Kidney (tissue), 14 donors: ENCODE measurements around the gene BSN. TPM values are rescaled to one million over a fixed set of nuclear protein-coding genes. Genes with fewer than 3 reads are reported as not detected.
"Not testable (repeated sequence)": the region's sequence is repeated elsewhere in the genome, so short reads cannot be mapped to it uniquely, and the experiment has no call there.

Source experiments
- DNase-seq, 5 donors: peaks; one replicate each; pipeline ENCODE4 v3.0.0-alpha.2; 2013 to 2020
- FAIRE-seq: peaks from 2 replicates; lab custom pipeline; 2012; peaks lifted over from hg19 to GRCh38; lab: Jason Lieb, UNC
- H3K27ac ChIP-seq, 2 donors: one replicate each; pipeline ENCODE4 v1.7.0; 2013; ENCODE audit warnings: low read depth in 2 of 2, low read length in 2 of 2, inconsistent platforms in 1 of 2
- H3K27me3 ChIP-seq: one replicate; pipeline ENCODE4 v1.7.1; 2013; ENCODE audit warnings: low read length, inconsistent platforms; ENCODE audit not compliant: control insufficient read depth, insufficient read depth
- H3K36me3 ChIP-seq, 3 donors: one replicate each; pipeline versions ENCODE4 v1.7.0 to v1.7.1; 2013; ENCODE audit warnings: low read length in 3 of 3, control low read depth in 1 of 3, inconsistent platforms in 1 of 3; ENCODE audit not compliant: insufficient read depth in 3 of 3, control insufficient read depth in 2 of 3
- H3K4me1 ChIP-seq, 3 donors: one replicate each; pipeline versions ENCODE4 v1.7.0 to v1.7.1; 2013; ENCODE audit warnings: low read length in 3 of 3, inconsistent platforms in 1 of 3, low read depth in 1 of 3; ENCODE audit not compliant: control insufficient read depth in 2 of 3, insufficient read depth in 2 of 3
- H3K4me3 ChIP-seq, 3 donors: one replicate each; pipeline versions ENCODE4 v1.7.0 to v1.8.1; 2013; ENCODE audit warnings: low read length in 3 of 3, control low read depth in 1 of 3, inconsistent platforms in 1 of 3
- H3K9ac ChIP-seq, 3 donors: one replicate each; pipeline versions ENCODE4 v1.7.0 to v1.7.1; 2013; ENCODE audit warnings: low read length in 3 of 3, control low read depth in 1 of 3, inconsistent platforms in 1 of 3
- H3K9me3 ChIP-seq, 3 donors: one replicate each; pipeline versions ENCODE4 v1.7.0 to v1.7.1; 2013; ENCODE audit warnings: low read length in 3 of 3, control low read depth in 1 of 3, inconsistent platforms in 1 of 3; ENCODE audit not compliant: control insufficient read depth in 2 of 3, insufficient read depth in 1 of 3
- intact Hi-C: fragments of 100-400 bp; cut with DNase I; formaldehyde crosslinking; loops from one replicate; pipeline ENCODE4 v1.11.1; 2022
- polyA plus RNA-seq: library from polyadenylated mRNA; stranded (reverse); fragments of 350-450 nt; fragmentation: Illumina TruSeq; extraction: RNeasy Lipid Tissue Mini Kit (QIAGEN cat#74804); gene quantifications from one replicate; pipeline ENCODE4 v1.2.3, GENCODE V29; 2014; ENCODE audit warnings: low read depth, low replicate concordance; ENCODE audit not compliant: insufficient read depth
- total RNA-seq: library from RNA; stranded (reverse); fragmentation: NEBNext Ultra II Directional; extraction: Animal tissue kit (Norgen Biotek cat#: 25700); gene quantifications from one replicate; pipeline ENCODE4 v1.2.1, GENCODE V29; 2021
- TF ChIP-seq, protein P1 (sequence below): IDR thresholded peaks from 3 replicates; pipeline ENCODE4 v1.5.1; 2012; ENCODE audit warnings: mild to moderate bottlenecking, moderate library complexity, borderline replicate concordance; ENCODE audit not compliant: insufficient read depth; ENCODE audit errors: extremely low read depth
- donor health status: control.
- donor health status: control.
- donor health status: control.
- donor health status: control.
- donor health status: control.
- donor health status: DM: yes; HTN: yes; CAD: no.
- donor health status: Normal renal cell carcinoma (clear cell type).

The BSN gene
- total and polyA plus RNA-seq, 2 donors from 2014 or later: 0.11 to 1.3 TPM

DNA sequence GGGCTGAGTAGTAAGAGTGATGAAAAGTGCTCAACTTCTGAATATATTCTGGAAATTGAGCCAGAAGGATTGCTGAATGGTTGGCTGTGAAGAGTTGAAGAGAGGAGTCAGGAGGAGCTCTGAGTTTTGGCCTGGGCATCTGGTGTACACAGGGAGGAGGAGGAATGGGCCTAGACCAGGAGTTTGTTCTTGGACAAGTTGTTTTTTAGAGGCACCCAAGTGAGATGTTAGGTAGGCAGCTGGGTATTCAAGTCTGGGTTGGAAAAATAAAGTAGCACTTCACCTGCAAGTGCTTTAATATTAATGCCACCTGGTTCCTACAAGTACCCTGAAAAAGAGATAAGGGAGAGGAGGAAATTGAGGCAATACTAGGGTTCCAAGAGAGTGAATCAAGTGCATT is 14.7 kb downstream of the BSN start:
- H3K4me3 ChIP-seq: no peak overlapping the region
- no peak for FAIRE-seq
- no peaks in the 10 kb centered on the region for H3K27me3 ChIP-seq
- H3K9ac ChIP-seq: no peak overlapping the region
- no peaks in the 10 kb centered on the region for H3K4me1 ChIP-seq
- TF ChIP-seq, protein P1, sequence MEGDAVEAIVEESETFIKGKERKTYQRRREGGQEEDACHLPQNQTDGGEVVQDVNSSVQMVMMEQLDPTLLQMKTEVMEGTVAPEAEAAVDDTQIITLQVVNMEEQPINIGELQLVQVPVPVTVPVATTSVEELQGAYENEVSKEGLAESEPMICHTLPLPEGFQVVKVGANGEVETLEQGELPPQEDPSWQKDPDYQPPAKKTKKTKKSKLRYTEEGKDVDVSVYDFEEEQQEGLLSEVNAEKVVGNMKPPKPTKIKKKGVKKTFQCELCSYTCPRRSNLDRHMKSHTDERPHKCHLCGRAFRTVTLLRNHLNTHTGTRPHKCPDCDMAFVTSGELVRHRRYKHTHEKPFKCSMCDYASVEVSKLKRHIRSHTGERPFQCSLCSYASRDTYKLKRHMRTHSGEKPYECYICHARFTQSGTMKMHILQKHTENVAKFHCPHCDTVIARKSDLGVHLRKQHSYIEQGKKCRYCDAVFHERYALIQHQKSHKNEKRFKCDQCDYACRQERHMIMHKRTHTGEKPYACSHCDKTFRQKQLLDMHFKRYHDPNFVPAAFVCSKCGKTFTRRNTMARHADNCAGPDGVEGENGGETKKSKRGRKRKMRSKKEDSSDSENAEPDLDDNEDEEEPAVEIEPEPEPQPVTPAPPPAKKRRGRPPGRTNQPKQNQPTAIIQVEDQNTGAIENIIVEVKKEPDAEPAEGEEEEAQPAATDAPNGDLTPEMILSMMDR: no peak
- intact Hi-C loops: no loop called here
- H3K27ac ChIP-seq: no peak overlapping the region
- no peak for DNase-seq
- no peaks in the 10 kb centered on the region for H3K9me3 ChIP-seq
- H3K36me3 ChIP-seq: no peaks in the 10 kb centered on the region

DNA sequence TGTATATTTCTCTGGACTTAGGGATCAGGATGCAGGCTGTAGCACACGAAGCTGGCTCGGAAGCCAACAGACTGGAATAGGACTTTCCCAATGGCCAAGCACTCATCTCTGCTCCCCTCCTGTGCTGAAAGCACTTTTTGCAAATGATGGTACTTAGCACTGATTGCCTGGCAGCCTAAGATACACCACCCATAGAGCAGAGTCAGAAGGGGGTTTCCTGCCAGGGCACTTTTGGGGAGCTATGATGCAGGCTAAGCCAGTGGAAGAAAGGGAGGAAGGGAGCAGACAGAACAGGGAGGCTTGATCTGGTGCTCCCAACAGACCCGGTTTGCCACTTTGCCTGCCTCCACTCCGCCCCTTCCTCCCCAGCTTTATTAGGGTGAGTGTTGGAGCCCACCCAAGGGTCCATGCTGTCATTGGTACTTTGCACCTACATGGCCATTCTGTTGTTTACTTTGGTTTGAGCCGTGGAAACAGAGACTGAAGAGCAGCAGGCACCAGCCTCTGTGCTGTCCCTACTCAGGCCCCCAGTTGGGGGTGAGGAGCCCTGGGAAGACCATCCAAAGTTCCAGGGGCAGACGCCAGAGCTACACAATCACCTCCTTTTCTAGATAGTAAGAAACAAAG is 15.9 kb downstream of the BSN start:
- H3K27me3 ChIP-seq: no peaks in the 10 kb centered on the region
- H3K9me3 ChIP-seq: no peaks in the 10 kb centered on the region
- H3K4me1 ChIP-seq: no peaks in the 10 kb centered on the region
- H3K9ac ChIP-seq: no peak overlapping the region
- H3K4me3 ChIP-seq: no peak overlapping the region
- no peak for DNase-seq
- FAIRE-seq: no peak
- TF ChIP-seq, protein P1: no peak
- no peaks in the 10 kb centered on the region for H3K36me3 ChIP-seq
- intact Hi-C loops: no loop called here
- H3K27ac ChIP-seq: no peak overlapping the region

DNA sequence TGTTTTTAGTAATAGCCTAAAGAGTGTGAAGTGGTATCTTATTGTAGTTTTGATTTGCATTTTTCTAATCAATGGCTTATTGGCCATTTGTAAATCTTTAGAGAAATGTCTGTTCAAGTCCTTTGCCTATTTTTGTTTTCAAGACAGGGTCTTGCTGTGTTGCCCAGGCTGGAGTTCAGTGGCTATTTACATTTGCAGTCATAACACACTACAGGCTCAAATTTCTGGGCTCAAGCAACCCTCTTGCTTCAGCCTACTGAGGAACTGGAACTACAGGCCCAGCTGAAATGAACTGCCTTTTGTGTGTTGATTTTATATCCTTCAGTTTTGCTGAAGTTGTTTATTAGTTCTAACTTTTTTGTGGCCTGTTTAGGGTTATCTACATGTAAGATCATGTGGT is 27.9 kb downstream of the BSN start:
- FAIRE-seq: no peak
- no peaks in the 10 kb centered on the region for H3K9me3 ChIP-seq
- intact Hi-C loops: no loop called here
- no peaks in the 10 kb centered on the region for H3K36me3 ChIP-seq
- H3K27me3 ChIP-seq: no peaks in the 10 kb centered on the region
- TF ChIP-seq, protein P1: no peak
- no peak overlapping the region for H3K9ac ChIP-seq
- DNase-seq: no peak
- H3K4me3 ChIP-seq: no peak overlapping the region
- H3K27ac ChIP-seq: no peak overlapping the region
- no peaks in the 10 kb centered on the region for H3K4me1 ChIP-seq

DNA sequence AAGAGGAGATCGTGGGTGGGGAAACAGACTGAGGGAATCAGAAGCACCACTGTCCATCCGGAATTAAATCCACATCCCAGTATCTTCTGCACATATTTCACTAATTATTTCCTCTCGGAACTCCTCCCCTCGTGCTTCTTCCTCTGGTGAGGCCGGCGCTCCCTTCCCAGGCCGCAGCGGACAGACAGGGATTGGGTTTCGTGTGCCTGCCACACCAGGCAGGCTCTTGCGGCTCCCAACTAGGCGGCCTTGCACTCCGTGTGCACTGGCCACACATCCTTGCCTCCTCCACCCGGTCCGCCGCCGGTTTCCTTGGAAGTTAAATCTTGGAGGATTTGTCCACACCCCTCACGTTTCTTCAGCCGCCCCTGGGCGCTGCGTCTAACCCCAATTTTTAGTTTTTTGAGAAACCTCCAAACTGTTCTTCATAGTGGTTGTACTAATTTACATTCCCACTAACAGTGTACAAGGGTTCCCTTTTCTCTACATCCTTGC is 31.0 kb downstream of the BSN start:
- FAIRE-seq, DNase-seq, H3K4me1 ChIP-seq, H3K36me3 ChIP-seq, intact Hi-C loops, H3K27ac ChIP-seq, H3K9ac ChIP-seq, H3K4me3 ChIP-seq, H3K9me3 ChIP-seq, H3K27me3 ChIP-seq: not testable (repeated sequence)
